ENCODE results near the gene KRT36. TPM values are rescaled to one million over a fixed set of nuclear protein-coding genes. Genes with fewer than 3 reads are reported as not detected.

KRT36 gene
- total RNA-seq, result 0.22 and 0.34 TPM in 2 replicates

DNA sequence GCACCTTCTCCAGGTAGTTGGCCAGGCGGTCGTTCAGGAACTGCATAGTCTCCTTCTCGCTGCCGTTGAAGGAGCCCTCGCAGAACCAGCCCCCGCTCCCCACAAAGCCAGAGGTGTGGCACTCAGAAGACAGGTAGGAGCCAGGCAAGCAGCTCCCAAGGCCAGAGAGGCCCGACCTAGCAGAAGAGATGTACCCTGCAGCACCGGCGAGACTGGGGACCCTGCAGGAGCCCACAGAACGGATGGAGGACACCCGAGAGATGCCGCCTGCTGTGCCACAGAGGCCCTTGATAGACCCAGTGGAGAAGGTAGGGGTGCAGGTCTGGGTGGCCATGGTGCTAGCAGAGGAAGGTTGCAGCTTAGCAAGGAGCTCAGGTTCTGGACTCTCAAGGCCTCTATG is at the start of gene KRT36:
Gene KRT36 (minus strand): TSS at position 380 of the 400 bp plus-strand sequence. CDS start 46 bp downstream, at position 334.

DNA sequence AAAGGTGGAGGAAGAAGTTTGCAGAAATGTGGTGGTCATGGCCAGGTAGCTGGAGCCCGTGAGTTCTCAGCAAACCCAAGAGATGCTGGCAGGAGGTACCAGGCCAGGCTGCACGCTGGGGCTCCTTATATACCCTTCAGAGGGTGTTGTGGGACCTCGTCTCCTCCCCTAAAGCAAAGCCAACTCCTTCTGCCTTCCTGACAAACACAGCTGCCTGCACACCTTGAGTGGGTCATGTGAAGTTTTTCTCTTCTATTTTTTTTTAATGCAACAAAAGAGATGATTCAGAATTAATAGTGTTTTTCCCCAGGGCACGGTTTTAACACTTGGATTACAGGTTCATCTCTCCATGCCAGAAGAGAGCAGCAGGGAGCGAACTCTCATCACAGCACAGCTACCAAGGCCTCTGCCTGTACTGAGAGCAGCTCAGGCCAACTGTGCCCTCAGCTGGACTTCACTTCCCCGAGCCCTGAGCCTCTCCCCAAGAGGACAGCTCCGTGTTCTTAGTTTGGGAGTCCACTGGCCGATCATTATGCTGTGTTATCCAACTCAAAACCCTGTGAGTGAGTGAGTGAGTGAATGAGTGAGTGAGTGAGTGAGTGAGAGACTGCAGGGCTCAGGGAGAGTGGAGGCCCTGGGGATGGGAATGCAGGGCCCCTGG is 29.2 kb upstream of the KRT36 start, which contains the start of gene KRT15:
Gene KRT15 (minus strand): TSS at position 102 of the 661 bp plus-strand sequence. CDS start 63 bp downstream, at position 39.

DNA sequence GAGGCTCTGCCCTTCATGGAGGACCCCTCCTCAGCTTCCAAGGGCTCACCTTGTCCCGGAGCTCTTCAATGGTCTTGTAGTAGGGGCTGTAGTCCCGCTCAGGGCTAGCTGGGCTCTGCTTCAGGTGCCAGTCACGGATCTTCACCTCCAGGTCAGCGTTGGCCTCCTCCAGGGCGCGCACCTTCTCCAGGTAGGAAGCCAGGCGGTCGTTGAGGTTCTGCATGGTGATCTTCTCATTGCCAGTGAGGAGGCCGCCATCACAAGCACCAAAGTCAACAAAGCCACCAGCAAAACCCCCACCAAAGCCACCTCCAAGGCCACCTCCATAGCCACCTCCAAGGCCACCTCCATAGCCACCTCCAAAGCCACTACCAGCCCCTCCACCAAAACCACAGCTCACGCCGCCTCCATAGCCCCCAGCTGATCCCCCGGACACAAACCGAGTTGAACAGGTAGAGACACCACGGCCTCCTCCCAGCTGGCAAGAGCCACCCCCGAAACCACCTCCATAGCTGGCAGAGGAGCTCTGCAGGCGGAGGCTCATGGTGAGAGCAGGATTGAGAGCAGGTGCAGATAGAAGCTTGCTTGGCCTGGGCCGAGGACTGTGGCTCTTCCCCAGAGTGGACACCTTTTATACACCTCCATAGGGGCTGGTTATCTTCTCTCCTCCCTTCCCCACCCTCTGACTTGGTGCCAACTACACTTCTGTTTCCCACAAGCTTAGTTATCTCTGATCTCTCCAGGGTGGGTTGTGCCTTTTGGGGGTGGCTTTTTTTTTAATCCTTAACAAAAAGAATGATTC is 15.5 kb upstream of the KRT36 start, which contains the start of gene KRT13:
Gene KRT13 (minus strand): TSS at position 606 of the 802 bp plus-strand sequence. CDS start 62 bp downstream, at position 544.

DNA sequence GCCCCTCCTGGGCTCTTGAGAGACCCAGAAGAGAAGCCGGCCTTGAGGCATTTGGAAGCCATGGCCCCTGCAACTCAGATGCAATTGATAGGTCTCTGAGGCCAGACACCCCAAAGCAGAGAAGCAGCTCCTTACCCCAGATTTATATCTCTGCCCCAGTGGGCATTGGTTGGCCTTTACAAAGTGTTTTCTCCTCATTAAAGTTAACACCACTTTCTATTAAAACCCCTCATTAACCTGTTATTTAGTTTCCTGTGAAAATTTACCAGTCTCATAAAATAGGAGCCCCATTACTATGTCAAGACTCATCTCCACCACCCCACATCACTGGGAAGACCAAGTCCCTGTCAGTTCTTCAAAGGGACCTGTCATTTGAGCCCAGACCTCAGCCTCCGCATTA is 8.7 kb downstream of the KRT36 start, which contains the start of gene KRT35:
Gene KRT35 (minus strand): TSS at position 116 of the 400 bp plus-strand sequence. CDS start 54 bp downstream, at position 62.

DNA sequence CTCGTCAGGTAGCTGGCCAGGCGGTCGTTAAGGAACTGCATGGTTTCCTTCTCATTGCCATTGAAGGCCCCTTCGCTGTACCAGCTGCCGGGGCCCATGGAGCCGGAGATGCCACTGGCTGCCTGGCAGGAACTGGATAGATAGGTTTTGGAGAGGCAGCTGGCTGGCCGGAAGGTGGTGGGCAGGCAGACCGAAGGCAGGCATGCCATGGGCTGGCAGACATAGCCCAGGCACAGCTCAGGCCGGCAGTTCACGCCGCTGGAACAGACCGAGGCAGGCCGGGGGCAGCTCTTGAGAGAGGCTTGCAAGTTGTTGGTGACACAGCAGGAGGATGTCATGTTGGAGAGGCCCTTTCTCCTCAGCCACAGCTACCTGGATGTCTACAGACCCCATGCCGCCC is 22.7 kb downstream of the KRT36 start, which contains the start of gene KRT32:
Gene KRT32 (minus strand): TSS at position 399 of the 400 bp plus-strand sequence. CDS start 61 bp downstream, at position 338.

DNA sequence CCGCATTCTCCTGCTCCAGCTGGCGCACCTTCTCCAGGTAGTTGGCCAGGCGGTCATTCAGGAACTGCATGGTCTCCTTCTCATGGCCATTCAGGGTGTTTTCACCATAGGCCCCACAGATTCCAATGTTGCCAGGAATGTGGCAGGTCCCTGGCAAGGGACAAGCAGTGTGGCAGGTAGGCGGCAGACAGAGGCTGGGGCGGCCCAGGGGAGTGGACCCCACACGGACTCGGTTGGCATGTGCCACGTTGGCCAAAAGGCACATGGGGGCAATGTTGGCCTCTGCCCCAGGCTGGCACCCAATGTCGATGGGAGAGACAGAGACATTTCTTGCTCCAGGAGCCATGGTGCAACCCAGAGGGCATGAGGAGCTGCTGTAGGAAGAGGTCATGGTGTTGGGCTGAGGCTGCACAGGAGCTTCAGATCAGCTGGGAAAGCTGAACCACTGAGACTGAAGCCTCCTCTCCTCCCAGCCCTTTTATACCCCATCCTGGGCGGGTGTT is 49.1 kb downstream of the KRT36 start, which contains the start of gene KRT38:
Gene KRT38 (minus strand): TSS at position 453 of the 503 bp plus-strand sequence. CDS start 62 bp downstream, at position 391.

Other genes with a start within 250 kb of the KRT36 start
- gene KRTAP9-4, start 240.2 kb downstream of the KRT36 start, total RNA-seq, result not detected in 2 replicates
- gene KRTAP9-9, start 234.5 kb downstream of the KRT36 start, total RNA-seq, result not detected in 2 replicates
- gene KRTAP9-6, start 224.5 kb downstream of the KRT36 start, total RNA-seq, result not detected in 2 replicates
- gene KRTAP9-7, start 214.2 kb downstream of the KRT36 start, total RNA-seq, result not detected in 2 replicates
- gene KRTAP29-1, start 187.1 kb downstream of the KRT36 start, total RNA-seq, result not detected in 2 replicates
- not detected in 2 replicates for gene KRTAP16-1, start 180.6 kb downstream of the KRT36 start, total RNA-seq
- gene KRTAP17-1, start 174.2 kb downstream of the KRT36 start, total RNA-seq, result not detected in 2 replicates
- not detected in 2 replicates for gene KRT33A, start 139.1 kb downstream of the KRT36 start, total RNA-seq
- not detected in 2 replicates for gene KRT33B, start 120.1 kb downstream of the KRT36 start, total RNA-seq
- gene KRT34, start 107.6 kb downstream of the KRT36 start, total RNA-seq, result not detected in 2 replicates
- not detected in 2 replicates for gene KRT31, start 92.3 kb downstream of the KRT36 start, total RNA-seq
- not detected in 2 replicates for gene KRT37, start 65.3 kb downstream of the KRT36 start, total RNA-seq
- gene KRT38, start 48.9 kb downstream of the KRT36 start, total RNA-seq, result not detected in 2 replicates
- gene KRT32, start 22.5 kb downstream of the KRT36 start, total RNA-seq, result not detected in 2 replicates
- gene KRT35, start 8.8 kb downstream of the KRT36 start, total RNA-seq, result not detected in 2 replicates
- gene KRT13, start 15.7 kb upstream of the KRT36 start, total RNA-seq, result not detected in 2 replicates
- under 0.01 TPM in 2 replicates for gene KRT15, start 29.0 kb upstream of the KRT36 start, total RNA-seq
- gene KRT19, start 38.4 kb upstream of the KRT36 start, total RNA-seq, result 0.43 and 0.65 TPM in 2 replicates
- gene KRT9, start 82.1 kb upstream of the KRT36 start, total RNA-seq, result not detected in 2 replicates
- gene KRT14, start 97.0 kb upstream of the KRT36 start, total RNA-seq, result not detected in 2 replicates
- not detected in 2 replicates for gene KRT16, start 122.9 kb upstream of the KRT36 start, total RNA-seq
- gene KRT17, start 134.7 kb upstream of the KRT36 start, total RNA-seq, result 0.09 and 0.11 TPM in 2 replicates
- 73.2 and 98.0 TPM in 2 replicates for gene EIF1, start 199.0 kb upstream of the KRT36 start, total RNA-seq
- gene GAST, start 222.4 kb upstream of the KRT36 start, total RNA-seq, result not detected in 2 replicates
- 0.09 and 0.65 TPM in 2 replicates for gene HAP1, start 244.7 kb upstream of the KRT36 start, total RNA-seq